ENCODE data around the gene ATP5F1A. TPM values are rescaled to one million over a fixed set of nuclear protein-coding genes. Genes with fewer than 3 reads are reported as not detected.

Gene ATP5F1A
- total RNA-seq, 1 experiment from 2014 or later = 349 TPM

DNA sequence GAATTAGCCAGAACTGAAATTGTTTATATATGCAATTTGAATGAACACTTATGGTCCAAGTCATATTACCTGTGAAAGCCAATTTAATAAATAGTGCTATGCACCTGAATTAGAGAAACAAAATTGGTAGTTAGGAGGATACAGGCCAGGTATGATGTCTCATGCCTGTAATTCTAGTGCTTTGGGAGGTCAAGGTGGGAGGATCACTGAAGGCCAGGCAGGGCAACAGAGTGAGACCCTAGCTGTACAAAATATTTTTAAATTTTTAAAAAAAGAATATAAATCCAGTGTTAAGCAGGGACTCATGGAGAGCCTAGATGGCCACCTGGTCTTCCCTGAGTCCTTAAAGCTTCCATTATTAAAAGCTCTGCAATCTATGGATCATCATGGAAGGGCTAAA lies 18.8 kb downstream of the ATP5F1A start:
- Histone ChIP-seq H3K9me3 (no peaks in the 10 kb centered on the region), H3K4me1 (peaks cover 3% of the 10 kb centered on the region; the same call in 1 of the 2 replicates), H3K27me3 (replicated peaks; ENCODE audit: control insufficient read depth, insufficient read depth, low read length) (no peaks in the 10 kb centered on the region), H3K36me3 (ENCODE audit: control insufficient read depth, insufficient read depth, low read length) (no peaks in the 10 kb centered on the region), H3K4me3 (ENCODE audit: low read depth, low read length) (no peak overlapping the region)
- Mint-ChIP-seq H3K4me3 (ENCODE audit: unreplicated experiment) (no peak overlapping the region), H3K9me3 (ENCODE audit: unreplicated experiment) (no peaks in the 10 kb centered on the region), H3K27me3 (ENCODE audit: insufficient read depth, unreplicated experiment) (no peaks in the 10 kb centered on the region), H3K27ac (ENCODE audit: unreplicated experiment) (no peak overlapping the region), H3K36me3 (ENCODE audit: insufficient read depth, unreplicated experiment) (peaks cover 53% of the 10 kb centered on the region), H3K4me1 (ENCODE audit: low read depth, unreplicated experiment) (no peaks in the 10 kb centered on the region)
- DNase-seq = no peak
- intact Hi-C loops (cut with micrococcal nuclease; ENCODE audit: unreplicated experiment) = no loop called here
- POLR2A ChIA-PET = no interaction called here
- TF ChIP-seq, protein P1, sequence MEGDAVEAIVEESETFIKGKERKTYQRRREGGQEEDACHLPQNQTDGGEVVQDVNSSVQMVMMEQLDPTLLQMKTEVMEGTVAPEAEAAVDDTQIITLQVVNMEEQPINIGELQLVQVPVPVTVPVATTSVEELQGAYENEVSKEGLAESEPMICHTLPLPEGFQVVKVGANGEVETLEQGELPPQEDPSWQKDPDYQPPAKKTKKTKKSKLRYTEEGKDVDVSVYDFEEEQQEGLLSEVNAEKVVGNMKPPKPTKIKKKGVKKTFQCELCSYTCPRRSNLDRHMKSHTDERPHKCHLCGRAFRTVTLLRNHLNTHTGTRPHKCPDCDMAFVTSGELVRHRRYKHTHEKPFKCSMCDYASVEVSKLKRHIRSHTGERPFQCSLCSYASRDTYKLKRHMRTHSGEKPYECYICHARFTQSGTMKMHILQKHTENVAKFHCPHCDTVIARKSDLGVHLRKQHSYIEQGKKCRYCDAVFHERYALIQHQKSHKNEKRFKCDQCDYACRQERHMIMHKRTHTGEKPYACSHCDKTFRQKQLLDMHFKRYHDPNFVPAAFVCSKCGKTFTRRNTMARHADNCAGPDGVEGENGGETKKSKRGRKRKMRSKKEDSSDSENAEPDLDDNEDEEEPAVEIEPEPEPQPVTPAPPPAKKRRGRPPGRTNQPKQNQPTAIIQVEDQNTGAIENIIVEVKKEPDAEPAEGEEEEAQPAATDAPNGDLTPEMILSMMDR (IDR thresholded peaks at IDR 0.05; ENCODE audit: insufficient read depth in 1 of 2, low read depth in 1 of 2, low read length in 1 of 2, severe bottlenecking in 1 of 2, unreplicated experiment in 1 of 2) = no peak
- CTCF ChIA-PET = no interaction called here
- BruUV-seq (replicated peaks) = no TSS peak

DNA sequence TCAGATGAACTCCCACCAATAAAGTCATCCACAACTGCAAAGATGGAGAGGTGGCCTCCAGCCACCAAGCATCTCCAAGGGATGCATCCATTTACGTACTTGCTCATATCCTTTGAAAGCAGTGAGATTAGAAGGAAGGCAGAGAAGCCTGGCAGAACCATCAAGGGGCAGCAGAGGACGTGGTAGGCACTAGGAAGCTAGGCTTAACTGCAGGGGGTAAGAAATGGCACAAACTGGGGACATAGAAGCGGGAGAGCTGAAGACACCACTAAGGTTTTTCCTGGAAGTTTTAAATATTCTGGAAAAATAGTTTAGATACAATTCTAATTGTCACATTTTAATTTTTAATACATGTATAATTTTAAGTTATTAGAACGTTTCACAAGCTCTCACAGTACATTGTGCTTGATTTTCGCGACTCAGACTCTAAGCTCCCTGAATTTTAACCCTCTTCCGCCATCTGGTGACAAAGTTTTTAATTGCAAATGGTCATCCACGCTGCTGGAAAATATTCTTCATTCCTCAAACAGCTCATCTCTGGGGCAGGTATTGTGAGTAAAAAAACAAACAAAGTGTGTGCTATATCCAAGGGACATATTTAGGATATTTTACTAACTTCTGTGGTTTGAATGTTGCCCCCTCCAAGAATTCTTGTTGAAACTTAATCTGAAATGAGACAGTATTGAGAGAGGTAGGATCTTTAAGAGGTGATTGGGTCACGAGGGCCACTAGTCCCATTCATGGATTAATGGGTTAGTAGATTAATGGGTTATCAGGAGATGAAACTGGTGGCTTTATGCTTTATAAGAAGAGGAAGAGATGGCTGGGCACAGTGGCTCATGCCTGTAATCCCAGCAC lies 24.4 kb downstream of the ATP5F1A start:
- H3K4me1 ChIP-seq = 0 out of 2 replicates have a peak, but pooled peaks cover 3% of the 10 kb centered on the region
- intact Hi-C loops (cut with micrococcal nuclease; ENCODE audit: unreplicated experiment) = loop anchor here (1.0 to 5.0 kb wide), 4 partner anchors 21 to 406 kb away; no protein-coding TSS in a partner anchor
- no peak overlapping the region for H3K4me3 Mint-ChIP-seq (ENCODE audit: unreplicated experiment)
- no peaks in the 10 kb centered on the region for H3K9me3 ChIP-seq
- H3K36me3 Mint-ChIP-seq (ENCODE audit: insufficient read depth, unreplicated experiment) = peaks cover 30% of the 10 kb centered on the region
- TF ChIP-seq, protein P1 (IDR thresholded peaks at IDR 0.05; ENCODE audit: insufficient read depth in 1 of 2, low read depth in 1 of 2, low read length in 1 of 2, severe bottlenecking in 1 of 2, unreplicated experiment in 1 of 2) = peak in 1 of 2 experiments; percentile 17
- no peaks in the 10 kb centered on the region for H3K27me3 Mint-ChIP-seq (ENCODE audit: insufficient read depth, unreplicated experiment)
- peak overlapping the region; percentile 73 for H3K27ac Mint-ChIP-seq (ENCODE audit: unreplicated experiment)
- POLR2A ChIA-PET = interaction anchor here (0.5 kb wide), 1 partner anchor 21 kb away, joined by 3 read pairs; no protein-coding TSS in a partner anchor
- H3K9me3 Mint-ChIP-seq (ENCODE audit: unreplicated experiment) = no peaks in the 10 kb centered on the region
- peak in 1 of 2 experiments; percentile 72 for DNase-seq
- no TSS peak for BruUV-seq (replicated peaks)
- no peaks in the 10 kb centered on the region for H3K36me3 ChIP-seq (ENCODE audit: control insufficient read depth, insufficient read depth, low read length)
- no peak overlapping the region for H3K4me3 ChIP-seq (ENCODE audit: low read depth, low read length)
- no peaks in the 10 kb centered on the region for H3K27me3 ChIP-seq (replicated peaks; ENCODE audit: control insufficient read depth, insufficient read depth, low read length)
- H3K4me1 Mint-ChIP-seq (ENCODE audit: low read depth, unreplicated experiment) = peaks cover 8% of the 10 kb centered on the region
- CTCF ChIA-PET = interaction anchor here (0.6 to 1.4 kb wide), 6 partner anchors 24 to 351 kb away, joined by 3 to 11 read pairs (median 4); partner anchors contain the start of gene ATP5F1A

DNA sequence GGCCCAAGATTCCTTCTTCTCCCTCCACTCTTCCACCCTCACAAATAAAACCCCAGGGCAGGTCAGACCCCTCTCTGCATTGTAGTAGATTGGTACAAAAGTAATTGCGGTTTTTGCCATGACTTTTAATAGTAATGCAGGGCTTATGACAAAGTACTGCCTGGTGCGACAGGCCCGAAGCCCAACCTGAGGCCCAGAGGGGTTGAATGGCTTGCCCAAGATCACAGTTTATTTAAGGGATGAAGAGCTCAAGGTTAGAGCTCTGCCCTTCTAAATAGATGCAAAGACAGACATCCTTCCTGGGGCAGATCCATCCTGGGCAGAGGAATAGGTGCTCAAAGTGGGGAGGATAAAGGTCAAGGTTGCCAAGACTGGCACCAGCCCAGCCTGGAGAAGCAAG lies 25.1 kb downstream of the ATP5F1A start:
- Histone ChIP-seq H3K9me3 (no peaks in the 10 kb centered on the region), H3K27me3 (replicated peaks; ENCODE audit: control insufficient read depth, insufficient read depth, low read length) (no peaks in the 10 kb centered on the region), H3K4me1 (0 out of 2 replicates have a peak, but pooled peaks cover 3% of the 10 kb centered on the region), H3K36me3 (ENCODE audit: control insufficient read depth, insufficient read depth, low read length) (no peaks in the 10 kb centered on the region), H3K4me3 (ENCODE audit: low read depth, low read length) (no peak overlapping the region)
- Mint-ChIP-seq H3K9me3 (ENCODE audit: unreplicated experiment) (no peaks in the 10 kb centered on the region), H3K27me3 (ENCODE audit: insufficient read depth, unreplicated experiment) (no peaks in the 10 kb centered on the region), H3K36me3 (ENCODE audit: insufficient read depth, unreplicated experiment) (peaks cover 30% of the 10 kb centered on the region), H3K4me3 (ENCODE audit: unreplicated experiment) (peak overlapping the region; percentile 78), H3K27ac (ENCODE audit: unreplicated experiment) (no peak overlapping the region), H3K4me1 (ENCODE audit: low read depth, unreplicated experiment) (peaks cover 8% of the 10 kb centered on the region)
- CTCF ChIA-PET = interaction anchor here (1.2 to 1.4 kb wide), 2 partner anchors 148 to 159 kb away, joined by 4 to 11 read pairs; no protein-coding TSS in a partner anchor
- no peak for DNase-seq
- BruUV-seq (replicated peaks) = no TSS peak
- TF ChIP-seq, protein P1 (IDR thresholded peaks at IDR 0.05; ENCODE audit: insufficient read depth in 1 of 2, low read depth in 1 of 2, low read length in 1 of 2, severe bottlenecking in 1 of 2, unreplicated experiment in 1 of 2) = no peak
- POLR2A ChIA-PET = no interaction called here
- intact Hi-C loops (cut with micrococcal nuclease; ENCODE audit: unreplicated experiment) = loop anchor here (1.0 to 5.0 kb wide), 4 partner anchors 21 to 406 kb away; no protein-coding TSS in a partner anchor
